T47D (cell line): ENCODE data around the gene KRT74.

Experiments used
- DNase-seq, 2 experiments: peaks; one replicate each; pipeline versions ENCODE4 v3.0.0 to v3.0.0-alpha.2; 2011 to 2012; ENCODE audit warnings: low read depth in 1 of 2, low spot score in 1 of 2
- JUND ChIP-seq: IDR thresholded peaks from 2 replicates; pipeline ENCODE4 v1.6.1; 2012; ENCODE audit warnings: low read depth
- in situ Hi-C: cut with HindIII; loops from 2 replicates; pipeline ENCODE4 v1.10.0; 2016; ENCODE audit warnings: low sequenced_read_pairs, low pct_unique_long_range_greater_than_20kb

Gene KRT74

DNA sequence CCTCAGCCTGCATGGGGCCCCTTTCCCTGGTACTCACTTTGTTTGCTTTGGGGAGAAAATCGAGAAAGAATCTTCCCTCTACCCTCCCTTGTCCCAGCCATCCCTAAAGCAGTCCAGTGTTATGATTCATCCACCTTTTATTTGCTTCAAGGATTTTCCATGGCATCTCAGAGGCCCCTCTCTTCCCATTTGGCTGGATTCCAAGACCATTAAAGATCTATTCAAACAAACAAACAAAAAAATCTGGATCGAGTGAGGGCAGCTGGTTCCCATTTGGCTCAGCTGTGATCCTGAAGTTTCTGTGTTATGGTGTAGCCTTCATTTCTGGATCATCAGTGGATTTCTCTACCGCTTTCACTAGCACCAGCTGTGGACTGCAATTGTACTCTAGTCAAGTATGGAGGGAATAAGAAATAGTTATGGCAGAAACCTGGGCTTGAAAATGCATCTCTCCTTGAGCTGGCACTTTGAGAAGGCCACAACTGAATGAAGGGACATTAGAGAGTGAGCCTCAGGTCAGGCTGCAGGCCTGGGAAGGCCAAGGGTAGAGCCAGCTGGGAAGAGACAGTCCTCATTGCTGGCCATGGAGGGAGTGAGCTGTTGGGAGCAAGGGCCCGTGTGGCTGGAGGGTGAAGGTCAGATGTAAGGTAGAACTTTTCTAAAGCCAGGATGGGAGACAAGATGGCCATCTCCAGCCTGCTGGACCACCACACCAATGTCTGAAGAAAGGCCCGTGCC is 34.4 kb downstream of the KRT74 start:
- in situ Hi-C loops, result no loop called here

DNA sequence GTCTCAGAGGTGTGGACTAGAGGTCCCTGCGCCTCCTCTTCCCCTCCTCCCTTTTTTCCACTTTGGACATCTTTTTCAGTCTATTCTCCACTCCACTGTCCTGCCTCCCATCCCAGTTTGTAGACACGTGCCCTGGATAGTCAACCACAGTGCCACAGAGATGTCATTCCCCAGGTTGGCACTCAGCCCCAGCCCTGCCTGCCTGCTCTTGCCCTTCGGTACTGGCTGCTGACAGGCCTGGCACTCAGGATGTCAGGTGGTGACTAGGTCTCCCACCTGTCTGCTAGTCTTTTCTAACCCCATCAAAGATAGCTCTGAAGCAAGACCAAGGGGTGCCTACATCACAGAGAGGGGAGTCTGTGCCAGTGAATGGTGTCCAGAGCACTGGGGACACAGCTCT is 36.5 kb downstream of the KRT74 start:
- no peak for TF ChIP-seq JUND
- DNase-seq, result no peak
- in situ Hi-C loops, result no loop called here

More for the DNA sequence above, 34.4 kb downstream of the KRT74 start:
- DNase-seq, result peak in 1 of 2 experiments; percentile 18
- no peak for TF ChIP-seq JUND

DNA sequence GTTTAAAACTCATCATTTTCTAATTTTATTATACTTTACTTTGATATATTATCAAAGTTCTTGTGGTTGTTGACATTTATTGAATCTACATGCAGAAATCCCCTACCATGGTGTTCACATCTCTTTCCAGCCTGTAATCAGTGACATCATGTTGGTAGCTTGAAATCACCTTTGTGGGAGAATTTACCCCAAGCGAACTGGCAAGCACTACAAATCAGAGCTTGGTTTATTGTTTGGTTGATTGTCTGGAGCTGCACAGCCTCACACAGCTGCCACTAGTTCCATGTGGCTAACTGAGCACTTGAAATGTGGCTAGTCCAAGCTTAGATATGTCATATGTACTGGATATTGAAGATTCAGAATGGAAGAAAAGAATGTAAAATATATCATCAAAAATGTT is 38.1 kb downstream of the KRT74 start:
- TF ChIP-seq JUND, result no peak
- no peak for DNase-seq
- in situ Hi-C loops, result no loop called here

DNA sequence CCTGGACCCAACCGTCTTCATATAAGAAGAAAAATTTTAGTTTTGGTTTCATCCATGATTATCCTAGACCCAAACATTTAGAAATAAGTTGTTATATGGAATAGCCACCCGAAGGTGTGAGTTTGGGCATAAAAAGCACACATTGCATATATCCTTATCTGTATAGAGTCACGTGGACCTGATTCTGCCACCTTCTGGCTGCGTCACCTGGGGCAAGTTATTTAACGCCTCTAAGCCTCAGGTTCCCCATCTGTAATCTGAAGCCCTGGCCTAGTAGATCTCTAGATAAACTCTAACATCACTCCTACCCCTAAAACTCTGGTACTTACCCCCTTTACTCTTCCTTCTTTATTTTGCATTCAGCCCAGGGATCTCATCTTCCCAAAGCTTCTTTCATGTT is 39.2 kb downstream of the KRT74 start:
- no peak for DNase-seq
- in situ Hi-C loops, result no loop called here
- no peak for TF ChIP-seq JUND

DNA sequence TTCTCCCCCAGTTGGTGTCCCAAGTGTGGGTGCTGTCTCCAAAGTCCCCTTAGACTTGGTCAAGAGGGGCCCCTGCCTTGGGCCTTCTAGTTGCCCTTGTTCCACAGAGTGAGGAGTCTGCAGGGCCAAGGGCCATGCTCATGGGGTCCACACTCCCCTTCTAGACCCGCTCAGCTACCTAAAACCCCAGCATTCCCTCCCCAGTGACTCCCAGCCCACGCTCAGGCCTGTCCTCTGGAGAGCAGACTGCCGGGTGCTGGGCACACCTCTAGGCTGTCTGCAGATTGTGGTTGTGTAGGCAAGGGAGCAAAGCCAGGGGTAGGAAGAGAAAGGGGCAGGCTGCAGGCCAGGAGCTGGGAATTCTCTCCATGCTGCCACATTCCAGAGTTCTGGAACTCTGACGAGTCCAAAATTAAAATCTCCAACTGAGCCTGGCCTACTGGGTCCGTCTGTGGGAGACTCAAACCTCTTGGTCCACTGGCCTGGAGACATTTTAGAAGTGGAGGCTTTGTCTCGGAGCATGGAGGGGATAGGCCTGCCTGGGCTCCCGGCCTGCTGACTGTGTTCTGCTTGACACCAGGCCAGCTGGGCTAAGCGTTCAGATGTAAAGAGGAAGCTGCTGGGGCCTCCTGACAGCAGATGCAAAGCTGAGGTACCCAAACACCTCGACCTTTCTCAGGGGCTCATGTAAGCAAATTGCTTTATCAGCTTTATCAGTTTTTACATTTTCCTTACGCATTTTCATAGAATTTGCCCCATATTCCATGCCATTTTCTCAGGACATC is 39.8 kb downstream of the KRT74 start:
- in situ Hi-C loops, result no loop called here
- TF ChIP-seq JUND, result no peak
- DNase-seq, result no peak

DNA sequence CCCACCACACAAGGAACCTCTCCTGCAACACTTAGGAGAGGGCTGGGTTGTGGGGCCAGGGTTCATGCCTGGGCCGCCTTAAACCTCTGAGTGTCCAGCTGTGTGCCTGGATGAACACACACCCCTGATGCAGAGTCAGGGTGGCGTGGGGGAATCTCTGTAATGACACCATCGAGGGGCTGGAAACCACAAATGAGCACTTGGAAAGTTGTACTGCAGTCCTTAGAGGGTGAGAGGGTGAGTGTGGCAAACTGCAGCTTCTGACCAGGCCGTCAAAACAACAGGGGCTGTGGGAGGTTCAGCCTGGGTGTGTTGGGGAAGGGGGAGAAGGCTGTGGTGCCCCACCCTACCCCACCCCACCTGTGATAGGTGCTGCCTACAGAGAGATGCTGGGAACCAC is 41.0 kb downstream of the KRT74 start:
- no peak for DNase-seq
- no peak for TF ChIP-seq JUND
- in situ Hi-C loops, result no loop called here

DNA sequence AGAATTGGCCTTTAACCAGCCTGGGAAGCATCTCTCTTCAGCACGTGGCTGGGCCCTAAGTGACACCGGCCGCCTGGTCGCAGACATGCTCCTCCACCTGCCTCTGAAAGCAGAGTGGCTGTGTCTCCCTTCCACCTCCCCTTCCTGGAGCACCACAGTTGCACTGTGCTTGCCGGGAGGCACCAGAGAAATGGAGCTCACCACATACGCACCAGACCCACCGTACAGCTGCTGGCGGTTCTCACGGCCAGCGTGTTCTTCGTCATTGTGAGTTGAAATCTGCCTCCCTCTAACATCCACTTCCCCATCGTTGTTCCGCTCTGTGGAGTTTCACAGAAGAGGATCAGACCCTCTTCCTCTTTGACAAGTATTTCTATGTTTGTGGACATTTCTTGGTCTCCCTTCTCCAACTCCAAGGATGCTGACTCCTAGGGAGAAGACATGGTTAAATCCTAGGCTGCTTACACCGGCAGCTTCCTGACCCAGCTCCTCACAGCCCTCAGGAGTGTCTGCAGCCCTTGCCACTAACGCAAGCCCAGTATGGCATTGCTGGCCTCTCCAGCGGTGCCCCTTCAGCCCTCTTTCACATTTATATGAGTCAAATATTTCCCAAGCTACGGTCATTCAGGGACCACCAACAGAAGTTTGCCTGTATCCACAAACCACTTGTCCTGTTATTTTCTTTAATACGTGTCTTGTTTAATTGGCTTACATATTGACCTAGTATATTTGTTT is 41.9 kb downstream of the KRT74 start:
- no peak for DNase-seq
- TF ChIP-seq JUND, result no peak
- in situ Hi-C loops, result no loop called here

DNA sequence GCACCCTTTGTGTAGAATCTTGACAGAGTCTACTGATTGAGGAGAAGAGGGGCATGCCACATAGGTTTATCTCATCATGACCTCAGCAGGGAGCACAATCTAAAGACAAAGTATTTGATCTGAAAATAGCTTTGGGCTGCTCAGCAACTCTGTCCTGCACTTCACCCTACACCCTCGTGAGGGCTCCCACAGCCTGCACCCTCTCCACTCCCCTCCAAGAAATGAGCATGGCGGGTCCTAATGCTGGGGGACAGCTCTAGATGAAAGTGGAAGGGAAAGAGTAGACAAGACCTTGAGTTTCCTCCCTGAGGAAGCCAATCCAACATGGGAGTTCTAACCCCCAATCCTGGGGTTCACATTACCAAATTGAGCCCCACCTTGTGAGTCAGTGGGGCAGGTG is 42.7 kb downstream of the KRT74 start:
- in situ Hi-C loops, result no loop called here
- no peak for TF ChIP-seq JUND

DNA sequence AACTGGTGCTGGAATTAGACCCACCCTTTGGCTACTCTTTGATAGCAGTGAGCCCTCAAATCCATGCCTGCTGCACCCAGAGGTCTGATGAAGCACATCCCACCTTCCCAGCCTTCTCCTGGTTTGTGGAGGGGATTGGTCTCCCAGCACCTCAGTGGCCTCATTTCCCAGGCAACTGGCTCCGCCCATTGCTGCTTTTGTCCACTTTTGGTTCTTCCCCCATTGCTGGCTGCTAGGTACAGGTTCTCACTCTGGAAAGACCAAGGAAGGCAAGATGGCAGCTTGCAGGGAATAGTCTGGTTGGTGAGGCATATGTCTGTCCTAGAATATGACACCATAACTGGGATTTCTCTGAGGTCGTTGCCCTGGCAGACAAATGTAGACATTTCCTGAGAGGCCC is 43.3 kb downstream of the KRT74 start:
- no peak for TF ChIP-seq JUND
- in situ Hi-C loops, result no loop called here
- DNase-seq, result no peak

More for the DNA sequence above, 42.7 kb downstream of the KRT74 start:
- DNase-seq, result no peak

DNA sequence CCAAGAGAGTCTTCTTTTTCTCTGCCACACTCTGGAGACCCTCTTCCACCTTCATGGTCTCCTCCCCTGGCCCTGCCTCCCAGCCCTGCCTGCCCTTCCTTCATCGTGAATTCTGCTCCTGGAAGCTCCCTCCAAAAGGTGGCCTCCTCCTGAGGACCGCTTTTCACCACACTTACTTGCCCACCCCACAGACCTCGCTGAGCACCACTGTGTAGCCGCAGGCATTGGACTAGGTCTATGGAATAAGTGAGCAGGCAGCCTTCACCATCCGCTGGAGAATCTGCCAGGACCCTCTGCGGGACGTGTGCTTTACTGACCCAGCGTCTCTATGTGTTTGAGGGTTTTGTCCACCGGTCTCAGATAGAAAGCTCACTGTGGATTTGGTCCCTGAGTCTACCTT is 43.8 kb downstream of the KRT74 start:
- no peak for TF ChIP-seq JUND
- no peak for DNase-seq
- in situ Hi-C loops, result no loop called here

DNA sequence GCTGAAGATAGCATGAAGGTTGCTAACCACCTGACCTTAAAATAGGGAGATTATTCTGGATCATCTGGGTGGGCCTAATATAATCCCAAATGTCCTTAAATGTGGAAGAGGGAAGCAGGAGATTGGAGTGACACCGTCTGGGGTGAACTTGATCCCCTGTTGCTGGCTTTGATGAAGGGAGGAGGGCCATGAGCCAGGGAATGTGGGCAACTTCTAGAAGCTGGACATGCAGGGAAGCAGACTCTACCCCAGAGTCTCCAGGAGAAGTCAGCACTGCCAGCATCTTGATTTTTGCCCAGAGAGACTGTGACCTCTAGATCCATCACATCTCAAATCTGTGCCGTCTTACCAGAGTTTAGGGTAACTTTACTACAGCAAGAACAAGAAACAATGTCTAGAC is 44.2 kb downstream of the KRT74 start:
- TF ChIP-seq JUND, result no peak
- no peak for DNase-seq

DNA sequence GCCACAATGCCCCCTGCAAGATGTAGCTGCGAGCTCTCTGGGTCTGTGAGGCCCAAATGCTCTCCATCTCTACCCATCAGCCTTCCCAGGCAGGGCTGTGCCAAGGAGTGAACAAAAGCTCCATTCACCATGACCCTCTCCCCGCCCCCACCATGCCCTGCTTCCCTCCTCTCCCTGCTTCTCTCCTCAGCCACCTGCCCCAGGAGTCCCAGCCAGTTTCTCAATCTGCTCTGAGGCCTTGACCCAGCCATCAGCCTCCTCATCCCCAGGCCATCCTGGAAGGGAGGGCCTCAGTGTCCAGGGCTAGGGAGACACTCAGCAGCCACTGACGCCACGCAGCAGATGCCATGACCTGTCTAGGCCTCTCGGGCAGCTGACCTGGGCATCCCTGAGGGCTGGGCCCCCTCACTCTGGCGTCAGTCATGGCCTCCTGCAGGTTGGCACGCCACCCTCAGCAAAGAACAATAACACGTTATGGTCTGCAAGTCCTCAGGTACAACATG is 45.0 kb downstream of the KRT74 start:
- in situ Hi-C loops, result no loop called here
- DNase-seq, result no peak
- no peak for TF ChIP-seq JUND

More for the DNA sequence above, 44.2 kb downstream of the KRT74 start:
- in situ Hi-C loops, result no loop called here
